Brain pericyte (primary cell): ENCODE measurements around the gene COQ8B.

Source experiments
- DNase-seq: peaks from one replicate; pipeline ENCODE4 v3.0.0-alpha.2; 2012; ENCODE audit warnings: low read depth, low spot score

COQ8B gene

DNA sequence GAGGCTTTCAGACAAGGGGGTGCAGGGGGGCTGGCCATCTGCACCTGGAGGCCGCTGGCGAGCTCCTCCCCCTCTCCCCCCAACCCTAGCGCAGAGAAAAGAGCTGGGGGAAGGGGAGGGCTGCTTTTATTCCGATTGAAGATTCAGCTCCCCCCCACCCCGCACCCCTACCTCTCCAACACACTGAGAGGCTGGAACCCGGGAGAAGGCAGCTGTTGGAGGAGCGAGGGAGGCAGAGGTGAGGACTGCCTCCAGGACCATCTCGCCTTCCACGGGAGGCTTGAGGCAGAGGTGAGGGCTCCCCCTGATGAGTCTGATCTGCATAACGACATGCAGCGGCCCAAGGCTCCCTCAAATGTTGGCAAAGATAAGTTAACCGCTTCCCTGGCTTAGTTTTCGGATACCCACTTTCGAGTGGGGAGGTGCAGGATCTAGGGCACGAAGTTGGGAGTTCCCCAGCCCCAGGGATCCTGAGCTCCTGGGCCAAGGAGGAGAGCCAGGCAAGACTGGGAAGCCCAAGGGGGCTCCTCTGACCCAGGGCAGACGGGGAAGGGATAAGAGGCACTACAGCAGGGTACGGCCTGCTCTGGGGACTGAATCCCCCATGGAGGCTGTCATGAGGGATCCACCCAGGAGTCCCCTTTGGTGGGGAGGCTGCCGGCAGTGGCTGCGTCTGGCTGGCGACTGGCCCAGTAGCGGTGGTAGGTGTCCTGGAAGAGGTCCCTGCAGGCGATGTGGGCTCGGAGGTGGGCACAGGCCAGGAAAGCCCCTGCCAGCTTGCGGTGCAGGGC is 25.1 kb downstream of the COQ8B start:
- DNase-seq, result no peak

DNA sequence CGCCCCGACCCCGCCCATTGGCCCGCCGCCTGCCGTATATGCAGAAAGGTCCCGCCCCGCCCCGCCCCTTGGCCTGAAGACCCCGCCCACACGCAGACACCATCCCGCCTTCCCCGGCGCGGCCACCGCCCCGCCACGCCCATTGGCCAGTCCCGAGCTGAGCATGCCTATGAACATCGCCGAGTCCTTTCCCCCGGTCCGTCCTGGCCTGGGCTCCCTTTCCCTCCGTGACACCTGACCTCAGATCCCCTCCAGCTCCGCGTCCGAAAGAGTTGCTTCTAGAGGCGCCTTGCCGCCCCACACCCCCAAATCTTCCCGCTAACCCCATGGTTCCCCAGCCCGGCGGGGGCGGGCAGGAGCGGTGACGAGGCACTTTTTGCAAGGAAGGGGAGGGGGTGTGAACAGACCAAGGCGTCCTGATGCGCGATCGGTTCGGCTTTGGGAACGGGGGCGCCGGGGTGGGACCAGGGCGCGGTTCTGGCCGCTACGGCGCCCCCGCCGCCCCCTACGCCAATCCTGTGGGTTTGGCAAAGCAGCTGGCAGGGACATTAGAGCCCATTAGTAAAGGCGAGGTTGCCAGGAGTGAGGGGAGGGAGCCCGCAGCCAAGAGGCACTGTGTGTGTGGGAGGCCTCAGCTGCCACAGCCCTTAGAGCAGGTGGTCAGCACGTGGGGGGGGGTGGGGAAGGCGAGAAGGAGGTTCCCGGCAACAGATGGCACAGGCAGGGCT is 25.8 kb downstream of the COQ8B start:
- peak; percentile 45 for DNase-seq

DNA sequence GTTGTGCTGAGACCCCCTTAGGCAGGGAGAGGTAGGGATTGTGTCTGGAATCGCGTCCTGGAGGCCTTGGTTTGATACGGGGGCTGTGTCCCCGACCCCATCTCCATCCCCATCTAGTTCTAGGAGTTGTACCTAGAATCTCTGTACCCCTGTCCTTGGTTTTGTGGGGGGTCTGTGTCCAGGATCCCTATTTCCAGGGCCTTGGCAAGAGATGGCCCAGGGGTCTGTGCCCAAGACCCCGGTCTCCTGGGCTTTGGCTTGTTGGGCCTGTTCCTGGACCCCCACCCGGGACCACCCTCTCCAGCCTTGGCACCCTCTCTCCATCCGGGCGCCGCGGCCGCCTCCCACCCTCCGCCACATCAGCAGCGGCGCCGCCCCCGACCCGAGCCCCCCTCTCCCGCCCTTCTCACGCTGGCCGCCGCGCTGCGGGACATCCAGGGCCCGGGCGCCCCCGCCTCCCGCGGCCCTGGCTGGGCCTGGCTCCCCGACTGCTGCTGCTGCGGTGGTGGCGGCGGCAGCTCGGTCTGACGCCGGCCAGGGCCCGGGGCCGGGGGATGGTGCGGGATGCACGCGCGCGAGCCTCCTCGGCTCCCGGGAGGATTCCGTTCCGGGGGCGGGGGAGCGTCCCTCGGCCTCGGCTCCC is 26.5 kb downstream of the COQ8B start, which contains the start of gene NUMBL:
Gene NUMBL (minus strand): TSS at position 602 of the 643 bp plus-strand sequence. CDS start 168 bp downstream, at position 434.
- no peak for DNase-seq

DNA sequence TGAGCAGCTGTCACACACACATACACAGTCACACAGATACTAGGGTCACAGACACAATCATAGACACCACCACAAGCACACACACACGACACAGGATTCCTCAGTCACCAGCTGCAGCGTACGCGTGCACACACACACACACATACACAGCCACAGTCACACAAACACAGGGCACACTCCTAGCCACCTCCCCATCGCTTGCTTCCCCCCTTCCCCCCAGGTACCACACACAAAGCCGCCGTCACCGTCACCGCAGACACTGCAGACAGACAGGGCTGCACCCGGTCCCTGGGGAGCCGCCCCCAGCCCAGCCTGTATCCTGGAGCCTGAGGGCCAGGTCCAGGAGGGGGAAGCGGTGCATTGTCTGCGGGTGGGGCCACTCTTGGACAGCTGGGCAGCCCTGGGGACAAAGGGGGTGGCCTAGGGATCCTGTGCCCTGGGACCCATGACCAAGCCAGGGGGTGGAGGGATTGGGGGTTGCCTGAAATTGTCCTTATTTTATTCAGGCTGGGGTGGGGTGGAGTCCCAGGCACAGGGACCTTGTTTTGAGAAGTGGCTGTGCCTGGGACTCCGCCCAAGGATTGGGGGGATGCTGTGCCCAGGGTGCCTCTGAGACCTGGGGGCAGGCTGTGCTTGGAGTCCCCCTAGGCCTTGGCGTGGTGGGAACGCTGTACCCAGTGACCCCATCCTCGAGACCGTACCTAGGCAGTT is 27.2 kb downstream of the COQ8B start:
- no peak for DNase-seq

DNA sequence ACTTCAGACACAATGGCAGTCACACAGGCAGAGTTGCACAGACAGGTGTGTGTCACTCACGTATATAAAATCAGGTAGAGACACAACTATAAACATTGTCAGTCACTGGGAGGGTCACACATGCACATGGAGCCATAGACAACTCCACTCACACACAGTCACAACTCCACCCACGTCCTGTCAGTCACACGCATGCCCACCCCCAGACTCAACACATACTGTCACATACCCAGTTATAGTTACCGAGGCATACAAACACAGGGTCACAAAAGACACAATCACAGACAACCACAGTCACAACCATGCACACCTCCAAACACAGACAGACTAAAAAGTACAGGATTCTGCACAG is 27.7 kb downstream of the COQ8B start:
- no peak for DNase-seq

DNA sequence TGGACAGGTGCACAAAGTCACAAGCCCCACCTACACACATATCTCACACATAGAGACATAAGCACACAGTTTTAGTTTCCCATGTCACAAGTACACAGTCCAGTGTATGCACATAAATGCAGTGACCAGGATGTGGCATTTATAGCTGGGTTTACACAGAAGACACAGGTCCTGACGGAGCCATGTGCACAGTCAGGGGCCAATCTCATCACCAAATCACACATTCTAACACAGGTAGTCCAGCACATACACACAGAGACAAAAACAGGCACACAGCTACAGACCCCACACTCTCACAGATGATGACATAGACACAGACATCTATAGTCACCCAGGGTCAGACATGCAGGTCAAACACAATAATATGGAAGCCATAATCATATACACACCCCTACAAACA is 28.4 kb downstream of the COQ8B start:
- no peak for DNase-seq

DNA sequence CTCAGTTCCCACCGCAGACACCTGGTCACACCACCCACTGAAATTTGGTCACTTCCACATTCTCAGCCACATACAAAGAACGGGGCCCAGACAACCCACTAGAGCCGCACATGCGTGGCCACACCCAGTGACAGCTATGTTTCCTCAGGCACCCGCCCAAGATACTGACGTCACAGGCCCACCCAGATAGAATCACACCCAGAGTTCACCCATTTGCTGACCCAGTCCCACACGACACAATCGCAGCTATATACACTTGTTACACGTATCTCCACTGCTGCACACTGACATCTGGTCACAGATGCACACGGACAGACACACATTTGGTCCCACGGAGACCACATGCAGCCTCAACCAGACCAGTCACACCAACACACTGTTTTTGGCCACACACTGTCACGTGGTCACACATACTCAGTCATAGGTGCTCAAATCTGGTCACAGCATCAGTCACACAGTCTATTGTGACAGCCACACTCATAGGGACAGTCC is 29.1 kb downstream of the COQ8B start:
- DNase-seq, result no peak

DNA sequence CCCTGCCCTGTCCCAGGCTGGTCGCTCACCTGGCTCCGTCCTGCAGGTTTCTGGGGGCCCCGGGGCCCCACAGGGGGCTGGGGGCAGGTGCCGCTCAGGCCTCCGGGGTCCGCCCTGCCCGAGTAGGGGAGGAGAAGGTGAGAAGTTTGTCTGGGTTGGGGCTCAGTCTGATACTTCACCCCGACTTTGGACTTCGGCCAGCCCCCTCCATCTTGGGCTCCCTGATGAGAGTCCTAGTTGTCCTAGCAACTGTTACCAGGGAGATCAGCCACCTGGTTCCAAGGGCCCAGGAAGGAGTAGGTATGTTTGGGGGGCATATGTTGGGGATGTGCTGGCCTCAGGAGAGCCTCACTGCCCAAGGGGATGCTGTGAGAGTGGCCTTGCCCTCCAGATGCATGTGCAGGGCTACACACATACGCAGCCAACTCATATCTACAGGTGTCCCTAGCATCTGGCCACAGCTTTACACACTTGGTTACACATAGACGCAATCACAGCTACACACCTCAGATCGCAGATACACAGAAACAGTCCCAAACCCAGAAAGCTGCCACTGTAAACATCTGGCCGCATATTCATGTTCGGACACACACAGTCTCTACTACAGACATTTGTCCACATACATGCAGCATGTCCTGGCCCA is 29.7 kb downstream of the COQ8B start:
- no peak for DNase-seq

DNA sequence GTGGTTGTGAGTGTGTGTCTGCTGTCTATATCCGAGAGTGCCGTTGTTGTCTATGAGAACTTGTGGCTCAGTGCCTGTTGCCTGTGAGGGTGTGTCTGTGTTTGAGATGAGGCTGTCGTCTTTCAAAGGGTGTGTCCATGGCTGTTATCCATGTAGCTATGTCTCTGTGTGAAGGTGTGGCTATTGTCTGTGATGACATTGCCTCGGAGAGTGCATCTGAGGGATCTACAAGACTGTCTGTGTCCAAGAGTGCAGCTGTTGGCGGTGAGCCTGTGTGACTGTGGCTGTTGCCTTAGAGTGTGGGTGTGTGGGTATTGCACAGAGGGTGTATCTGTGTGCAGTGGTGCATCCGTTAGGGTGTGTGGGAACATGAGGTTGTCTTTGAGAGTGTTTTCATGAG is 31.1 kb downstream of the COQ8B start:
- no peak for DNase-seq

DNA sequence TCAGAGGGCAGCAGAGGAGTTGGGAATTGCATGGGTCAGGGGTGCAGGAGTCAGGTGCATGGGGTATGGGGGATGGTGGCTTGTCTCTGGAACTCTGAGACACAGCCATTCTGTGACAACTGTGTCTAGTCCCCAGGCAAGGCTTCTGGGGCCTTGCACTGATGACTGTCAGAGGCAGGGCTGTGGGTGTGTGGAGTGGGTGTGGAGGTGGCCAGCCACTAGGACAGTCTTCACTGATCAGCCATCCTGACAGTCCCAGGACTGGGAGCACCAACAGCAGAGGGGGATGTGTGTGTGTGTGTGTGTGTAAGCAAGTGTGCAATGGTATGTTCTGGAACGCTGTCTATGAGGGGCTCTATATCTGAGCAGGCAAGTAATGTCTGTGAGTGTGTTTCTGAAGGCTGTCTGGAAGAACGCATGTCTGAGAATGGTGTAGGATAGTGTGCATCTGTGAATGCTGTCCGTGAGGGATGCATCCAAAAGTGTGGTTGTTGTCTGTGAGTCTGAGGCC is 31.6 kb downstream of the COQ8B start:
- DNase-seq, result no peak

DNA sequence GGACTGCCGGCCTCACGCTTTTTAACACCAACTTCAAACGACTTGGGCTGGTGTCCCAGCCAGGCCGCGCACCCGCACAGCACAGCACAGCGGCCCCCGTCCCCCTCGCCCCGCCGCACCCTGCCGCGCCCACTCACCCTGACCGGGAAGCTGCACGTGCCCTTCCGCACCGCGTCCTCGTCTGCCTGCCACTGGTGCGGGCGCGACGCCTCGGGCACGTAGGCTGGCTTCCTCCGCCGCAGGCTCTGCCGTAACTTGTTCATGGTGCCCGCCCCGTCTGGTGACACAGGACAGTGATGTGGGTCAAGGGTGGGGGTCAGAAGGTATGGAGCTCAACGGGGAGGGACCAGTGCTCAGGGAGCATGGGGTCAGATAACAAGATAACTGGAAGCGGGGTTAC is 32.4 kb downstream of the COQ8B start:
- DNase-seq, result no peak

DNA sequence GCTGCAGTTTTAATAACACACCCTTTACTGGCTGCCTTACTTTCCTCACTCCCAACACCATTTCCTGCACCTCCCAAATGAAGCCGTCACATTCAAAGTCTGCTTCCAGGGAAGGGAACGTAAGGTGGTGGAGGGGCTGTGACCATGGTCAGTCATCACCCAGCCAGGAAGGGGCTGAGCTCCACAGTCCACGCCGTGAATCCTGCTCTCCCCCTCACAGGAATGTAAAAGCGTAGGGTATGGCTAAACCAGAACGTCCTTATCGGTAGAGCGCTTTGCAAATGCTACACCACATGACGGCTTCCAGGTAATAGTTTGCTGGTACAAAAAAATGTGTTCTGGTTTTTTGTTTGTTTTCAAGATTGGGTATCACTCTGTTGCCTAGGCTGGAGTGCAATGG is 33.2 kb downstream of the COQ8B start:
- no peak for DNase-seq

DNA sequence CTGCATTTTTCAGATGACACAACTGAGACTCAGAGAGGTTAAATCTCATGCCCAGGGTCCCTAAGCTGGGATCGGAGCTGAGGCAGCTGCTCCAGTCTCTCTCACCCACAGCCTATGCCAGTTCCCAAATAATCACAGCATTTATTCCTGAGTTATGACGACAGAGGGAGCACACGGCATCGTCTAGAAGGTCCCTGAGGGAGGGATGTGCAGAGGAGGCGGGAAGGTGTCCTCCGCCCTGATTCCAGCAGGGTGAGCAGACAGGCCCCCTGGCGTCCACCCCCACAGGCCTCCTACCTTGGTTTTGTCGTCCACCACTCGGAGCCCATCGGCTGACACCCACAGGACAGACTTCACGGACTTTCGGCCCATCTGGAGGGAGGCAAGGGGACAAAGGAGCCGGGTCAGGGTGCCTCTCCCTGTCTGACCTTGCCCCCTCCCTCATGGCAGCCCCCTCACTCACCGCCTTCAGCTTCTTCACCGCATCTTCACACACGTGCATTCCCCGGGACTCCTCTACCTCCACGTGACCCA is 34.2 kb downstream of the COQ8B start:
- no peak for DNase-seq

DNA sequence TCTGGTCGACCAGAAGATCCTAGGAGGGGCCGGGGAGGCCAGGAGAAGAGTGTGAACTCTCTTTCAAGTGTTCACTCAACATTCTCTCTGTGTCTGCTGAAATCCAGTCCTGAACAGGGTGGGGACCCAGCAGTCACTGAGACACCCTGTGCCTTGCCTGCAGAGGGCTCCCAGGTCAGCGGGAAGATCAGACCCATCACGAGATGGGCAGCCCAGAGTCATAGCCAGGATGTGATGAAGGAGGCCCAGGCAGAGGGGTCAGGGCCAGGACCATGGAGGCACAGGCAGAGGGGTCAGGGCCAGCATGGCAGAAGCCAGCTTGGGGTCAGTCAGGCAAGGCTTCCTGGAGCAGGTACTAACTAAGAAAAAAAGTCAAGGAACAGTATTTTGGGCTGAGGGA is 35.6 kb downstream of the COQ8B start:
- DNase-seq, result no peak

DNA sequence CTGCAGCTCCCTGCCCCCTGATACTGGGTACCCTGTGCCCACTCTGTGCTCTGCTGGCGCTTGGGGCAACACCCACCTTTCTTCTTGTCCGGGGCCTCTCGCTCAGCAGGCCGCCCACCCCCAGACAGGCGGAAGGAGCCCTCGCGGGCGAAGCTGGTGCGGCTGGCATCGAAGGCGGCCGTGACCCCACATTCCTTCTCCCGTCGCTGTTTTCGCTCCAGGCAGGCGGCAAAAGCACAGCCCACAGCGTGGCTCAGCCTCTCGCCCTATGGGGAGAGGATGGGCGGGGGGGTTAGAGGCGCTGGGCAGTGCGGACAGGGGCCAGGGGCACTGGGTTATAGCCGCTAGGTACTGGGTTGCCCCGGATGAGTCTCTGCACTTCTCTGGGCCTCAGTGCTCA is 39.5 kb downstream of the COQ8B start:
- DNase-seq, result no peak

DNA sequence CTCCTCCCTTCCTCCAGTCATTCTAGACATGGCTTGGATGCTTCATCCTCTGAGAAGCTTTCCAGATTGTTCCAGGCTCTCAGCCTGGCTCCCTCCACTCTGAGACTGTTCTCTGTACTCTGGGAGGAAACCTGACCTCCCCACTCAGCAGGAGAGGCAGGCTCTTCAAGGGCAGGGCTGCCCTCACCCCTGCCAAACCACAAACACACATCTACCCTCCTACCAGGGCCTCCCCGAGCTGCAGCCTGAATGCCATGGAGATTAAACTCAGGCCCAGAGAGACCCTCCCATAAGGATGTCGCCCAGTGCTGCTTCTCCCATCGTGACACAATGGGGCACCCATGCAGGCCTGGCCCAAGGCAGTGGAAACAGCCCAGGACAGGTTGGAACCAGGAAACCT is 42.4 kb downstream of the COQ8B start:
- DNase-seq, result no peak

DNA sequence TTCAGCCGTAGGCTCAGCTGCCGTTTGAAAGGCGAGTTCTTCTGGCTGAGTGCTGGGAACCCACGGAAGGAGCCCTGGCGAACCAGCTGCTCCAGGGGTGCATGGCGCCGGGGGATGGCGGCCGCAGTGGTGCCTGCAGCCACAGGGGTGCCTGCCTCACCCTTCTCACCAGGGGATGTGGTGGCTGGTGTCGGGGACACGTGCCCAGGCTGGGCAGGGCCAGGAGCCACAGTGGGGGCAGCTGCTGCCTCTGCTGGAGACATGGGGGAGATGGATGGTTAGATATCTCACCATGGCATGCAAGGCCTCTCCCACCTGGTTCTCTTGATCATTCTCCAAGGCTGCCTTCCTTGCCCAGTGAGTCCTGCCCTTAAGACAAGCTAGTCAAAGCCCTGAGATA is 43.3 kb downstream of the COQ8B start:
- no peak for DNase-seq

DNA sequence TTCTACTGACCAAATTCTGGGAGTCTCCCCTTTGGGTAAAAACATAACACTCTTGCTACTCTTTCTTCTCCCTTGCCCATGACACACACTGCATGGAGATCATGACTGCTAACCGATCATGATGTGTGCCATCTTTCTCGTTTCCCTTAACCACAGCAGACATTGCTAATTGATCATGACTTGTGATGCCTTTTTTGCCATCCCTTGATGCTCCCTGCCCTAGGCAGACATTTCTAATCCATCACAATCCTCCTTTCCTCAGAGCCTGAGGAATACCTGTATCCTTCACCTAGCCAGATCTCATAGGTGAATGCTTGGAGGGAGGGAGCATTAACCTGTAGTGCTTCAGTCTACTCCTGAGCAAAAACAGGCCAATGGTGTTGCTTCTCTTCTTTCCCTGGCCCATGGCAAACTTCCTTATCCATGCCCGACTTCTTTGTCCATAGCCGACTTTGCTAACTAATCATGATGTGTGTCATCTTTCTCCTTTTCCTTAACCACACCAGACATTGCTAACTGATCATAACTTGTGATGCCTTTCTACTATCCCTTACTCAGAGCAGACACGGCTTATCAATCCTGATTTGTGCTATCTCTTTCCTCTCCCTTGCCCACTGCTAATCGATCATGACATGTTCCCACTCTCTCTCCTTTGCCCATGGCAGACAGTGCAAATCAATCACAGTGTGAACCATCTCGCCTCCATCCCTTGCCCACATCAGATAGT is 44.0 kb downstream of the COQ8B start:
- no peak for DNase-seq

DNA sequence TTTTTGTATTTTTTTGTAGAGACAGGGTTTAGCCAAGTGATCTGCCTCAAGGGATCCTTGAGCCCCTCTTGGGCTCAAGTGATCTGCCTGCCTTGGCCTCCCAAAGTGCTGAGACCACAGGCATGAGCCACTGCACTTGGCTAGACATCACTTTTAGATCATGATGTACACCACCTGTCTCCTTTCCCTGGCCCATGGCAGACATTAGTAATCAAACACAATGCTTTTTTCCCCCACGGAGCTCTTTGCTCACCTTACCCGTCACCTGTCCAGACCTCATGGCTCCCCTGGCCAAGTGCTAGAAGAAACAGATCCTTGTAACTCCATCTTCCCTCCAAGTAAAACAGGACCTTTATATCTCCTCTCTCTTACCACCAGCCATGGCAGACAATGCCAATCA is 44.6 kb downstream of the COQ8B start:
- no peak for DNase-seq

DNA sequence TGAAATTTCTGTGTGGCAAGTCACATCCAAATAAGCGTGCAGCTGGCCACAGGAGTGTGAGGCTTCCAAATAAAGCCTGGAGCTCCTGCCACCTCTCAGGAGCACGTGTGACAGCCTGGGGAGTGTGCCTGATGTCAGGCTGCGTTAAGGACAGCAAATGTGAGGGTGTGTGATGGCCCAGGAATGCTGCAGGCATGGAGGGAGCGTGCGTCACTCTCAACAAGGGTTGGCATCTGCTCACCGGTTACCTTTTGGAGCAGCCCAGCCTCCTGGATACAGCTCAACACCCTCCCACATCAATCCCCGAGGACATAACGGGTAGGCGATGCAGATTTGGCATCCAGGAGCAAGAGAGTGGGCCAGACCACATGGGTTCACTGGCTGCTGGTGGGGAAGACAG is 45.3 kb downstream of the COQ8B start:
- no peak for DNase-seq
